Measurements from ENCODE around the gene CD300A. TPM values are rescaled to one million over a fixed set of nuclear protein-coding genes. Genes with fewer than 3 reads are reported as not detected.

The CD300A gene
- total RNA-seq, 2 donors from 2014 or later = not detected

DNA sequence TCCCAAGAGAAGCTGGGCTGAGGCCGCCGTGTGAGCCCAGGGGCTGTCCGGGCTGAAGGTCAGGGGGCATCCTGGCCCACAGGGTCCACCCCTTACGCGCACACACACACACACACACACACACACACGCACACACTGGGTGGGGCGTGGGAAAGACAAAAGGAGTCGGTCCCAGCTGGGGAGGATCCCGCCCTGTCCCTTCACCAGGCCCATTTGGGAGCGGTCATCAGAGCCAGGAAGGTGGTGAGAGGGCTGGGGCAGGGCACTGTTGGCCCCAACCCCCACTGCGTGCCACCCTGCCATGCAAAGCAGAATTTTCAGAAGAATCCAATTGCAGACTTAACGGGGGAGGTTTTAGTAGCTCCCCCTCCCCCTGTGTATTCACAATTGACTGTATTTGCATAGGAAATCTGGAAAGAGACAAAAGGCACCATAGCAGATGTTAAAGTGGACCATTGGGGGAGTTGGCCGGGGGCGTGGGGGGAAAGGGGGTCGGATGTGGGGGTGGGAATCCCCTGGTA, 11.3 kb upstream of the CD300A start:
- TF ChIP-seq, protein P1, sequence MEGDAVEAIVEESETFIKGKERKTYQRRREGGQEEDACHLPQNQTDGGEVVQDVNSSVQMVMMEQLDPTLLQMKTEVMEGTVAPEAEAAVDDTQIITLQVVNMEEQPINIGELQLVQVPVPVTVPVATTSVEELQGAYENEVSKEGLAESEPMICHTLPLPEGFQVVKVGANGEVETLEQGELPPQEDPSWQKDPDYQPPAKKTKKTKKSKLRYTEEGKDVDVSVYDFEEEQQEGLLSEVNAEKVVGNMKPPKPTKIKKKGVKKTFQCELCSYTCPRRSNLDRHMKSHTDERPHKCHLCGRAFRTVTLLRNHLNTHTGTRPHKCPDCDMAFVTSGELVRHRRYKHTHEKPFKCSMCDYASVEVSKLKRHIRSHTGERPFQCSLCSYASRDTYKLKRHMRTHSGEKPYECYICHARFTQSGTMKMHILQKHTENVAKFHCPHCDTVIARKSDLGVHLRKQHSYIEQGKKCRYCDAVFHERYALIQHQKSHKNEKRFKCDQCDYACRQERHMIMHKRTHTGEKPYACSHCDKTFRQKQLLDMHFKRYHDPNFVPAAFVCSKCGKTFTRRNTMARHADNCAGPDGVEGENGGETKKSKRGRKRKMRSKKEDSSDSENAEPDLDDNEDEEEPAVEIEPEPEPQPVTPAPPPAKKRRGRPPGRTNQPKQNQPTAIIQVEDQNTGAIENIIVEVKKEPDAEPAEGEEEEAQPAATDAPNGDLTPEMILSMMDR (conservative IDR thresholded peaks at IDR 0.05) = no peak
- Mint-ChIP-seq H3K27me3 (ENCODE audit: insufficient read depth) (peaks cover 43% of the 10 kb centered on the region), H3K27ac (no peak overlapping the region), H3K4me1 (peaks cover 15% of the 10 kb centered on the region), H3K4me3 (peak overlapping the region; percentile 42), H3K36me3 (ENCODE audit: low read depth) (no peaks in the 10 kb centered on the region), H3K9me3 (no peaks in the 10 kb centered on the region)
- H3K4me1 ChIP-seq (ENCODE audit: control insufficient read depth, insufficient read depth, low read length) = peaks cover 8% of the 10 kb centered on the region
- H3K9ac ChIP-seq (ENCODE audit: extremely low read depth, low read length, poor library complexity, severe bottlenecking) = no peak overlapping the region
- no peak for DNase-seq
- 56 to 70% methylated on average over 2 to 10 of the region's 15 CpGs for WGBS, 2 experiments (ENCODE audit: insufficient coverage in 1 of 2, insufficient read length in 1 of 2)
- no peak overlapping the region for H3K4me3 ChIP-seq (ENCODE audit: low read length)
- H3K27me3 ChIP-seq (ENCODE audit: control insufficient read depth, insufficient read depth, low read length, poor library complexity, severe bottlenecking) = peaks cover 26% of the 10 kb centered on the region
- H3K9me3 ChIP-seq (ENCODE audit: control insufficient read depth, low read length) = no peaks in the 10 kb centered on the region
- H3K36me3 ChIP-seq (ENCODE audit: control insufficient read depth, insufficient read depth, low read length) = no peaks in the 10 kb centered on the region
- H3K27ac ChIP-seq (ENCODE audit: low read depth, low read length) = peak overlapping the region; percentile 94

DNA sequence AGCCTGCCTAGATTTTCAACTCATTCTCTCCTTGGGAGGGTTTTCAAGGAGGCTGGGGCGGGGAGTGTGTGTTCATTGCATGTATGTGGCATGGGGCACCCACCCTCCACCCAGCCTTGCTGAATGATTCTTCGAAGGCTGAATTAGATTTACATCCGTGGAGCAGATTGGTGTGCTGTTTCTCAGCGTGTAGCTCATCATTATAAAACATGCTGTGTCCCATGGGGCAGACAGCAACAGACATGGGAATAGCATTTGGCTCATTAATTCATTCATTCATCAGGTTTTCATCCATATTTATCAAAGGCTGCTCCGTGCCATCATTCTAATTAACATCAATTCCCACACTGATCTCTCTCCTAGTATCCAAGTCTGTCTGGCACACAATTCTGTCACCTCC, 10.6 kb upstream of the CD300A start:
- peaks cover 15% of the 10 kb centered on the region for H3K4me1 Mint-ChIP-seq
- H3K9me3 ChIP-seq (ENCODE audit: control insufficient read depth, low read length) = no peaks in the 10 kb centered on the region
- no peak overlapping the region for H3K27ac Mint-ChIP-seq
- no peak overlapping the region for H3K4me3 Mint-ChIP-seq
- H3K4me3 ChIP-seq (ENCODE audit: low read length) = no peak overlapping the region
- H3K27ac ChIP-seq (ENCODE audit: low read depth, low read length) = peak overlapping the region; percentile 81
- H3K36me3 ChIP-seq (ENCODE audit: control insufficient read depth, insufficient read depth, low read length) = no peaks in the 10 kb centered on the region
- H3K36me3 Mint-ChIP-seq (ENCODE audit: low read depth) = no peaks in the 10 kb centered on the region
- WGBS, 2 experiments (ENCODE audit: insufficient coverage in 1 of 2, insufficient read length in 1 of 2) = 82 to 98% methylated on average over 4 to 5 of the region's 5 CpGs
- H3K9ac ChIP-seq (ENCODE audit: extremely low read depth, low read length, poor library complexity, severe bottlenecking) = no peak overlapping the region
- peaks cover 8% of the 10 kb centered on the region for H3K4me1 ChIP-seq (ENCODE audit: control insufficient read depth, insufficient read depth, low read length)
- no peaks in the 10 kb centered on the region for H3K9me3 Mint-ChIP-seq
- H3K27me3 Mint-ChIP-seq (ENCODE audit: insufficient read depth) = peaks cover 45% of the 10 kb centered on the region
- H3K27me3 ChIP-seq (ENCODE audit: control insufficient read depth, insufficient read depth, low read length, poor library complexity, severe bottlenecking) = peaks cover 26% of the 10 kb centered on the region
- no peak for DNase-seq
- TF ChIP-seq, protein P1 (conservative IDR thresholded peaks at IDR 0.05) = no peak

DNA sequence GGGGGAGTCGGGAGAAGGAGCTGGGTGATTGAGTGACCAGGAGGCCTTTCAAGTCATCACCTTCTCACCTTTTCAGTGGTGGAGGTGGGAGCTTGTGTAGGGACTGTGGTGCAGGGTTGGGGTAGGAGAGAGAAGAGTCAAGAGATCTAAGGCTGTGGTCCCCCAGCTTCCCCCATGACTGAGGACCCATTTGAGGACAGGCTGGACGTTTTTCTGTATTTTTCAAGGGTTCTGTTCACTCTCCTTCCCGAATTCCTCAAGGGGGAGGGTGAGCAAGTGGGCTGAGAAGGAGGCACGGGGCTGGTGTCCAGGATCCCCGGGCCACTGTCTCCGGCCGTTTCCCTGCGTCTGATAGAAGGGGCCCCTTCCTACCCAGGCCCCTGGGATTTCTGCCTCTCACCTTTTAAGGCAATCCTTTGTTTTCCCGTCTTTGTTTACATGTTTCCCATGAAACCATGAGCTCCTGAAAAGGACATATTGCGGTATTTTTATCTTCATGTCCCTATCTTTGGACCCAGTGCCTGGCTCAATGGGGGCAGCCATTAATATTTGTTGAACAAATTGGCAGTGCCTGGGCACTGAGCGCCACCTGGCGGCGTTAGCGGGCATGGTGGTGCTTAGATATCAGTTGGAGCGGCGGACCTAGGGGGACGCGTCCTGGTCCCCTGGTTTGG, 9.2 kb upstream of the CD300A start:
- no peaks in the 10 kb centered on the region for H3K9me3 ChIP-seq (ENCODE audit: control insufficient read depth, low read length)
- H3K9ac ChIP-seq (ENCODE audit: extremely low read depth, low read length, poor library complexity, severe bottlenecking) = no peak overlapping the region
- Mint-ChIP-seq H3K27ac (peak overlapping the region; percentile 19), H3K9me3 (no peaks in the 10 kb centered on the region), H3K4me3 (no peak overlapping the region), H3K36me3 (ENCODE audit: low read depth) (no peaks in the 10 kb centered on the region), H3K27me3 (ENCODE audit: insufficient read depth) (peaks cover 36% of the 10 kb centered on the region), H3K4me1 (peaks cover 15% of the 10 kb centered on the region)
- no peaks in the 10 kb centered on the region for H3K36me3 ChIP-seq (ENCODE audit: control insufficient read depth, insufficient read depth, low read length)
- peaks cover 8% of the 10 kb centered on the region for H3K4me1 ChIP-seq (ENCODE audit: control insufficient read depth, insufficient read depth, low read length)
- 44 to 57% methylated on average over 10 to 18 of the region's 18 CpGs for WGBS, 2 experiments (ENCODE audit: insufficient coverage in 1 of 2, insufficient read length in 1 of 2)
- DNase-seq = peak; percentile 94
- H3K4me3 ChIP-seq (ENCODE audit: low read length) = no peak overlapping the region
- H3K27ac ChIP-seq (ENCODE audit: low read depth, low read length) = no peak overlapping the region
- H3K27me3 ChIP-seq (ENCODE audit: control insufficient read depth, insufficient read depth, low read length, poor library complexity, severe bottlenecking) = peaks cover 18% of the 10 kb centered on the region
- TF ChIP-seq, protein P1 (conservative IDR thresholded peaks at IDR 0.05) = peak; percentile 97

Data from endodermal cell (in vitro differentiated cells).